Measurements from ENCODE around the gene FOXI3. TPM values are rescaled to one million over a fixed set of nuclear protein-coding genes. Genes with fewer than 3 reads are reported as not detected.

The FOXI3 gene
- total and polyA plus RNA-seq, 2 experiments from 2014 or later: 0.71 to 13.3 TPM

DNA sequence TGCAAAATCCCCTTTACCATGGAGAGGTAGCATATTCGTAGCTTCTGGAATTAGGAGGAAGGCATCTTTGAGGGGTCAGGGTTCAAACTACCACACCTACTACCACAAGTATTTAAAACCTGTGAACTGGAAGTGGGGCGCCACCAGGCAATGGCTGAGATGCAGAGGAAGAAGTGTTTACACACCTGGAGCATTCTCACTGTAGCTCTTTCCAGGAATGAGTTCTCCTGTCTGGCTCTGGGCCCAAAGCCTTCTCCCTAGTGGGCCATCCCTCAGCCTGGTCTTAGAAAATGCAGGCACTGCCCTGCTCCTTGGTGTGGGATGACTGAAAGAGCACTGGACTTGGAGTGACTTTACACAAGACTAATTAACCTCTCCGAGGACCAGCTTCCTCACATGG, 30.7 kb upstream of the FOXI3 start:
- H3K27ac ChIP-seq (ENCODE audit: low read depth): no peak overlapping the region
- DNase-seq (ENCODE audit: low spot score): no peak
- H3K4me1 ChIP-seq (ENCODE audit: insufficient read depth): peaks cover 17% of the 10 kb centered on the region
- no peaks in the 10 kb centered on the region for H3F3A ChIP-seq (replicated peaks; ENCODE audit: low read depth)
- no peaks in the 10 kb centered on the region for H3K9me3 Mint-ChIP-seq
- H2AFZ ChIP-seq: 0 out of 2 replicates have a peak overlapping the region, but pooled peaks have one; percentile 72
- H3K27ac Mint-ChIP-seq: no peak overlapping the region
- ATAC-seq: no peak
- no peaks in the 10 kb centered on the region for H3K27me3 ChIP-seq (ENCODE audit: insufficient read depth)
- H3K27me3 Mint-ChIP-seq (ENCODE audit: insufficient read depth, low read depth, poor library complexity): peaks cover 1% of the 10 kb centered on the region
- no peak overlapping the region for H3K4me2 ChIP-seq
- no peaks in the 10 kb centered on the region for H4K20me1 ChIP-seq (replicated peaks; ENCODE audit: insufficient read depth)
- H3K4me3 Mint-ChIP-seq: no peak overlapping the region
- no peak overlapping the region for H3K4me3 ChIP-seq
- H3K79me2 ChIP-seq (replicated peaks; ENCODE audit: insufficient read depth): no peaks in the 10 kb centered on the region
- H3K9me2 ChIP-seq (ENCODE audit: insufficient read depth): 0 out of 2 replicates have a peak, but pooled peaks cover under 1% of the 10 kb centered on the region
- H3K4me1 Mint-ChIP-seq: peaks cover 8% of the 10 kb centered on the region; the same call in 2 of the 3 replicates
- H3K36me3 ChIP-seq (ENCODE audit: insufficient read depth): no peaks in the 10 kb centered on the region
- H3K36me3 Mint-ChIP-seq (ENCODE audit: low read depth): no peaks in the 10 kb centered on the region
- TF ChIP-seq, protein P1, sequence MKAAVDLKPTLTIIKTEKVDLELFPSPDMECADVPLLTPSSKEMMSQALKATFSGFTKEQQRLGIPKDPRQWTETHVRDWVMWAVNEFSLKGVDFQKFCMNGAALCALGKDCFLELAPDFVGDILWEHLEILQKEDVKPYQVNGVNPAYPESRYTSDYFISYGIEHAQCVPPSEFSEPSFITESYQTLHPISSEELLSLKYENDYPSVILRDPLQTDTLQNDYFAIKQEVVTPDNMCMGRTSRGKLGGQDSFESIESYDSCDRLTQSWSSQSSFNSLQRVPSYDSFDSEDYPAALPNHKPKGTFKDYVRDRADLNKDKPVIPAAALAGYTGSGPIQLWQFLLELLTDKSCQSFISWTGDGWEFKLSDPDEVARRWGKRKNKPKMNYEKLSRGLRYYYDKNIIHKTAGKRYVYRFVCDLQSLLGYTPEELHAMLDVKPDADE (IDR thresholded peaks at IDR 0.05): no peak
- TF ChIP-seq POLR2AphosphoS5 (IDR thresholded peaks at IDR 0.05; ENCODE audit: low read depth): no peak
- TF ChIP-seq EZH2 (IDR thresholded peaks at IDR 0.05; ENCODE audit: low read depth, unreplicated experiment): no peak
- TF ChIP-seq JUNB (IDR thresholded peaks at IDR 0.05; ENCODE audit: unreplicated experiment): no peak
- no peak for TF ChIP-seq STAT1 (IDR thresholded peaks at IDR 0.05; ENCODE audit: unreplicated experiment)
- TF ChIP-seq, protein P2, sequence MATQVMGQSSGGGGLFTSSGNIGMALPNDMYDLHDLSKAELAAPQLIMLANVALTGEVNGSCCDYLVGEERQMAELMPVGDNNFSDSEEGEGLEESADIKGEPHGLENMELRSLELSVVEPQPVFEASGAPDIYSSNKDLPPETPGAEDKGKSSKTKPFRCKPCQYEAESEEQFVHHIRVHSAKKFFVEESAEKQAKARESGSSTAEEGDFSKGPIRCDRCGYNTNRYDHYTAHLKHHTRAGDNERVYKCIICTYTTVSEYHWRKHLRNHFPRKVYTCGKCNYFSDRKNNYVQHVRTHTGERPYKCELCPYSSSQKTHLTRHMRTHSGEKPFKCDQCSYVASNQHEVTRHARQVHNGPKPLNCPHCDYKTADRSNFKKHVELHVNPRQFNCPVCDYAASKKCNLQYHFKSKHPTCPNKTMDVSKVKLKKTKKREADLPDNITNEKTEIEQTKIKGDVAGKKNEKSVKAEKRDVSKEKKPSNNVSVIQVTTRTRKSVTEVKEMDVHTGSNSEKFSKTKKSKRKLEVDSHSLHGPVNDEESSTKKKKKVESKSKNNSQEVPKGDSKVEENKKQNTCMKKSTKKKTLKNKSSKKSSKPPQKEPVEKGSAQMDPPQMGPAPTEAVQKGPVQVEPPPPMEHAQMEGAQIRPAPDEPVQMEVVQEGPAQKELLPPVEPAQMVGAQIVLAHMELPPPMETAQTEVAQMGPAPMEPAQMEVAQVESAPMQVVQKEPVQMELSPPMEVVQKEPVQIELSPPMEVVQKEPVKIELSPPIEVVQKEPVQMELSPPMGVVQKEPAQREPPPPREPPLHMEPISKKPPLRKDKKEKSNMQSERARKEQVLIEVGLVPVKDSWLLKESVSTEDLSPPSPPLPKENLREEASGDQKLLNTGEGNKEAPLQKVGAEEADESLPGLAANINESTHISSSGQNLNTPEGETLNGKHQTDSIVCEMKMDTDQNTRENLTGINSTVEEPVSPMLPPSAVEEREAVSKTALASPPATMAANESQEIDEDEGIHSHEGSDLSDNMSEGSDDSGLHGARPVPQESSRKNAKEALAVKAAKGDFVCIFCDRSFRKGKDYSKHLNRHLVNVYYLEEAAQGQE (IDR thresholded peaks at IDR 0.05; ENCODE audit: unreplicated experiment): no peak
- TF ChIP-seq, protein P3, sequence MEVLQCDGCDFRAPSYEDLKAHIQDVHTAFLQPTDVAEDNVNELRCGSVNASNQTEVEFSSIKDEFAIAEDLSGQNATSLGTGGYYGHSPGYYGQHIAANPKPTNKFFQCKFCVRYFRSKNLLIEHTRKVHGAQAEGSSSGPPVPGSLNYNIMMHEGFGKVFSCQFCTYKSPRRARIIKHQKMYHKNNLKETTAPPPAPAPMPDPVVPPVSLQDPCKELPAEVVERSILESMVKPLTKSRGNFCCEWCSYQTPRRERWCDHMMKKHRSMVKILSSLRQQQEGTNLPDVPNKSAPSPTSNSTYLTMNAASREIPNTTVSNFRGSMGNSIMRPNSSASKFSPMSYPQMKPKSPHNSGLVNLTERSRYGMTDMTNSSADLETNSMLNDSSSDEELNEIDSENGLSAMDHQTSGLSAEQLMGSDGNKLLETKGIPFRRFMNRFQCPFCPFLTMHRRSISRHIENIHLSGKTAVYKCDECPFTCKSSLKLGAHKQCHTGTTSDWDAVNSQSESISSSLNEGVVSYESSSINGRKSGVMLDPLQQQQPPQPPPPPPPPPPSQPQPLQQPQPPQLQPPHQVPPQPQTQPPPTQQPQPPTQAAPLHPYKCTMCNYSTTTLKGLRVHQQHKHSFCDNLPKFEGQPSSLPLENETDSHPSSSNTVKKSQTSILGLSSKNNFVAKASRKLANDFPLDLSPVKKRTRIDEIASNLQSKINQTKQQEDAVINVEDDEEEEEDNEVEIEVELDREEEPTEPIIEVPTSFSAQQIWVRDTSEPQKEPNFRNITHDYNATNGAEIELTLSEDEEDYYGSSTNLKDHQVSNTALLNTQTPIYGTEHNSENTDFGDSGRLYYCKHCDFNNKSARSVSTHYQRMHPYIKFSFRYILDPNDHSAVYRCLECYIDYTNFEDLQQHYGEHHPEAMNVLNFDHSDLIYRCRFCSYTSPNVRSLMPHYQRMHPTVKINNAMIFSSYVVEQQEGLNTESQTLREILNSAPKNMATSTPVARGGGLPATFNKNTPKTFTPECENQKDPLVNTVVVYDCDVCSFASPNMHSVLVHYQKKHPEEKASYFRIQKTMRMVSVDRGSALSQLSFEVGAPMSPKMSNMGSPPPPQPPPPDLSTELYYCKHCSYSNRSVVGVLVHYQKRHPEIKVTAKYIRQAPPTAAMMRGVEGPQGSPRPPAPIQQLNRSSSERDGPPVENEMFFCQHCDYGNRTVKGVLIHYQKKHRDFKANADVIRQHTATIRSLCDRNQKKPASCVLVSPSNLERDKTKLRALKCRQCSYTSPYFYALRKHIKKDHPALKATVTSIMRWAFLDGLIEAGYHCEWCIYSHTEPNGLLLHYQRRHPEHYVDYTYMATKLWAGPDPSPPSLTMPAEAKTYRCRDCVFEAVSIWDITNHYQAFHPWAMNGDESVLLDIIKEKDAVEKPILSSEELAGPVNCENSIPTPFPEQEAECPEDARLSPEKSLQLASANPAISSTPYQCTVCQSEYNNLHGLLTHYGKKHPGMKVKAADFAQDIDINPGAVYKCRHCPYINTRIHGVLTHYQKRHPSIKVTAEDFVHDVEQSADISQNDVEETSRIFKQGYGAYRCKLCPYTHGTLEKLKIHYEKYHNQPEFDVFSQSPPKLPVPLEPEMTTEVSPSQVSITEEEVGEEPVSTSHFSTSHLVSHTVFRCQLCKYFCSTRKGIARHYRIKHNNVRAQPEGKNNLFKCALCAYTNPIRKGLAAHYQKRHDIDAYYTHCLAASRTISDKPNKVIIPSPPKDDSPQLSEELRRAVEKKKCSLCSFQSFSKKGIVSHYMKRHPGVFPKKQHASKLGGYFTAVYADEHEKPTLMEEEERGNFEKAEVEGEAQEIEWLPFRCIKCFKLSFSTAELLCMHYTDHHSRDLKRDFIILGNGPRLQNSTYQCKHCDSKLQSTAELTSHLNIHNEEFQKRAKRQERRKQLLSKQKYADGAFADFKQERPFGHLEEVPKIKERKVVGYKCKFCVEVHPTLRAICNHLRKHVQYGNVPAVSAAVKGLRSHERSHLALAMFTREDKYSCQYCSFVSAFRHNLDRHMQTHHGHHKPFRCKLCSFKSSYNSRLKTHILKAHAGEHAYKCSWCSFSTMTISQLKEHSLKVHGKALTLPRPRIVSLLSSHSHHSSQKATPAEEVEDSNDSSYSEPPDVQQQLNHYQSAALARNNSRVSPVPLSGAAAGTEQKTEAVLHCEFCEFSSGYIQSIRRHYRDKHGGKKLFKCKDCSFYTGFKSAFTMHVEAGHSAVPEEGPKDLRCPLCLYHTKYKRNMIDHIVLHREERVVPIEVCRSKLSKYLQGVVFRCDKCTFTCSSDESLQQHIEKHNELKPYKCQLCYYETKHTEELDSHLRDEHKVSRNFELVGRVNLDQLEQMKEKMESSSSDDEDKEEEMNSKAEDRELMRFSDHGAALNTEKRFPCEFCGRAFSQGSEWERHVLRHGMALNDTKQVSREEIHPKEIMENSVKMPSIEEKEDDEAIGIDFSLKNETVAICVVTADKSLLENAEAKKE (CRISPR knock-in tag; IDR thresholded peaks at IDR 0.05): no peak
- no peak for TF ChIP-seq NANOG (IDR thresholded peaks at IDR 0.05; ENCODE audit: borderline replicate concordance)
- no peak for TF ChIP-seq CREB1 (CRISPR knock-in tag; IDR thresholded peaks at IDR 0.05; ENCODE audit: low read depth)
- TF ChIP-seq, protein P4, sequence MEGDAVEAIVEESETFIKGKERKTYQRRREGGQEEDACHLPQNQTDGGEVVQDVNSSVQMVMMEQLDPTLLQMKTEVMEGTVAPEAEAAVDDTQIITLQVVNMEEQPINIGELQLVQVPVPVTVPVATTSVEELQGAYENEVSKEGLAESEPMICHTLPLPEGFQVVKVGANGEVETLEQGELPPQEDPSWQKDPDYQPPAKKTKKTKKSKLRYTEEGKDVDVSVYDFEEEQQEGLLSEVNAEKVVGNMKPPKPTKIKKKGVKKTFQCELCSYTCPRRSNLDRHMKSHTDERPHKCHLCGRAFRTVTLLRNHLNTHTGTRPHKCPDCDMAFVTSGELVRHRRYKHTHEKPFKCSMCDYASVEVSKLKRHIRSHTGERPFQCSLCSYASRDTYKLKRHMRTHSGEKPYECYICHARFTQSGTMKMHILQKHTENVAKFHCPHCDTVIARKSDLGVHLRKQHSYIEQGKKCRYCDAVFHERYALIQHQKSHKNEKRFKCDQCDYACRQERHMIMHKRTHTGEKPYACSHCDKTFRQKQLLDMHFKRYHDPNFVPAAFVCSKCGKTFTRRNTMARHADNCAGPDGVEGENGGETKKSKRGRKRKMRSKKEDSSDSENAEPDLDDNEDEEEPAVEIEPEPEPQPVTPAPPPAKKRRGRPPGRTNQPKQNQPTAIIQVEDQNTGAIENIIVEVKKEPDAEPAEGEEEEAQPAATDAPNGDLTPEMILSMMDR (conservative IDR thresholded peaks at IDR 0.05; ENCODE audit: low read depth in 2 of 2): no peak
- no peak for TF ChIP-seq ZNF331 (CRISPR knock-in tag; IDR thresholded peaks at IDR 0.05; ENCODE audit: low read depth)
- TF ChIP-seq ZNF114 (CRISPR knock-in tag; IDR thresholded peaks at IDR 0.05): no peak

All from GM23338 (cell line).